ENCODE results near the gene SLC5A9. TPM values are rescaled to one million over a fixed set of nuclear protein-coding genes. Genes with fewer than 3 reads are reported as not detected.

SLC5A9 gene
- total and polyA plus RNA-seq, 10 of the 15 experiments (the other 5 are each of a cell fraction or from before 2014, with no cell fraction given): 0.03 TPM; not detected in 9

- TF ChIP-seq ZZZ3 (IDR thresholded peaks at IDR 0.05; ENCODE audit: control insufficient read depth, insufficient read length, low read depth): no peak
- no peak for TF ChIP-seq NR2F1 (conservative IDR thresholded peaks at IDR 0.05)
Measured at GRCh38 chr1:48251821-48252220, 29.3 kb downstream of the SLC5A9 start (continued).

GRCh38 chr1:48254254-48254653, 31.7 kb downstream of the SLC5A9 start:
- DNase-seq (ENCODE audit: low read depth, low spot score) (no peak), ATAC-seq (no peak), FAIRE-seq (no peak)
- Histone ChIP-seq H3K4me2 (ENCODE audit: control insufficient read depth, insufficient read depth) (no peak overlapping the region), H3K27ac (ENCODE audit: control insufficient read depth, insufficient read depth) (no peak overlapping the region), H3K9ac (ENCODE audit: control insufficient read depth, insufficient read depth, low read length) (no peak overlapping the region), H3K27me3 (replicated peaks in 1 of 2; ENCODE audit: control insufficient read depth in 2 of 2, insufficient read depth in 2 of 2, low read length in 1 of 2) (no peaks in the 10 kb centered on the region), H3K9me3 (replicated peaks; ENCODE audit: control insufficient read depth, insufficient read depth, low read length) (no peaks in the 10 kb centered on the region), H3K79me2 (ENCODE audit: control insufficient read depth, insufficient read depth, low read length) (no peaks in the 10 kb centered on the region), H3K4me1 (ENCODE audit: control insufficient read depth, insufficient read depth, low read length) (no peaks in the 10 kb centered on the region), H3K36me3 (ENCODE audit: control insufficient read depth in 2 of 2, insufficient read depth in 2 of 2, low read length in 1 of 2) (no peaks in the 10 kb centered on the region), H3K4me3 (no peak overlapping the region), H2AFZ (ENCODE audit: control insufficient read depth, low read depth, low read length) (no peak overlapping the region), H4K20me1 (ENCODE audit: control insufficient read depth, insufficient read depth) (no peaks in the 10 kb centered on the region)
- 0% methylated on average over 1 of the region's 1 CpG for WGBS (ENCODE audit: insufficient coverage, insufficient replicate concordance, low lambda C conversion rate, missing lambda C conversion rate)
- intact Hi-C loops (cut with micrococcal nuclease; ENCODE audit: unreplicated experiment) (no loop called here), in situ Hi-C loops (cut with MboI) (no loop called here)
- RAD21 ChIA-PET (ENCODE audit: unreplicated experiment): no interaction called here
- no TSS peak for BruUV-seq (replicated peaks)
- CTCF ChIA-PET: interaction anchor here (1.1 kb wide), 1 partner anchor 48 kb away, joined by 3 read pairs; no protein-coding TSS in a partner anchor
- SMC1A ChIA-PET (ENCODE audit: uncharacterized antibody, unreplicated experiment): no interaction called here
- POLR2A ChIA-PET: no interaction called here
- TF ChIP-seq HSF1 (IDR thresholded peaks at IDR 0.05; ENCODE audit: low read depth, low read length) (no peak), POLR2AphosphoS2 (IDR thresholded peaks at IDR 0.05; ENCODE audit: low read depth, low read length) (no peak), MYC (IDR thresholded peaks at IDR 0.05; ENCODE audit: insufficient read depth, insufficient read length, insufficient replicate concordance, low read length, severe bottlenecking) (no peak), EP300 (IDR thresholded peaks at IDR 0.05; ENCODE audit: borderline replicate concordance in 1 of 2, control insufficient read depth in 1 of 2, low read depth in 2 of 2, low read length in 2 of 2) (no peak), NR2C1 (IDR thresholded peaks at IDR 0.05) (no peak), ZNF24 (IDR thresholded peaks at IDR 0.05) (no peak), TARDBP (IDR thresholded peaks at IDR 0.05; ENCODE audit: borderline replicate concordance) (no peak), IKZF1 (conservative IDR thresholded peaks at IDR 0.05) (no peak), CTCF (IDR thresholded peaks at IDR 0.05 in 2 of 3, conservative IDR thresholded peaks at IDR 0.05 in 1 of 3; ENCODE audit: control insufficient read depth in 2 of 3, extremely low read depth in 1 of 3, insufficient read depth in 1 of 3, low read depth in 3 of 3, low read length in 3 of 3) (no peak), PBX3 (IDR thresholded peaks at IDR 0.05; ENCODE audit: insufficient replicate concordance, low read depth, low read length) (no peak), WRNIP1 (IDR thresholded peaks at IDR 0.05; ENCODE audit: borderline replicate concordance, low read depth, low read length) (no peak), FOXM1 (IDR thresholded peaks at IDR 0.05; ENCODE audit: low read depth, low read length) (no peak), CHD1 (IDR thresholded peaks at IDR 0.05; ENCODE audit: low read depth, low read length) (no peak), CBX5 (IDR thresholded peaks at IDR 0.05; ENCODE audit: low read depth) (no peak), ATF2 (IDR thresholded peaks at IDR 0.05; ENCODE audit: low read length) (no peak)
